CD4-positive, alpha-beta T cell treated with Interleukin-2 at 100 ng/mL for 4 hours (primary cell): ENCODE data around the gene TMEM164.

Source experiments
- DNase-seq: peaks from one replicate; pipeline ENCODE4 v3.0.0-alpha.2; 2020; ENCODE audit warnings: low spot score

The TMEM164 gene

DNA sequence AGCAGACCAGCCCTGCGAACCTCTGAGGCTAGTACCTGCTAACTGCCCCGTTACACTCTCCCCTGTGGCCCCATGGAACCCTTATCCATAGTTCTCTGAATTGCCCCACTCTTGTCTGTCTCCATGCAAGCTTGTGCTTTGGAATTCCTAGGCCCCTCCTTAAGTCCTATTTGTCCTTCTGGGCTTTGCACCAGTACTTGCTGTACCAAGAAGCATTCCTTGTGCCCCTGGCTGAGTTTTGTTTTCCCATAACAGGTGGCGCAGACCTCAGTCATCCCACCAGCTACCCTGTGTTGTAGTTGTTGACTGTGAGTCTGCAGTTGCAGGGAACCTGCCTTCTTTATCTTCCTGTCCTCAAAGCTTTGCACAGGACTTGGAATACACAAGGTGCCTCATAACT lies 167.1 kb downstream of the TMEM164 start:
- no peak for DNase-seq

DNA sequence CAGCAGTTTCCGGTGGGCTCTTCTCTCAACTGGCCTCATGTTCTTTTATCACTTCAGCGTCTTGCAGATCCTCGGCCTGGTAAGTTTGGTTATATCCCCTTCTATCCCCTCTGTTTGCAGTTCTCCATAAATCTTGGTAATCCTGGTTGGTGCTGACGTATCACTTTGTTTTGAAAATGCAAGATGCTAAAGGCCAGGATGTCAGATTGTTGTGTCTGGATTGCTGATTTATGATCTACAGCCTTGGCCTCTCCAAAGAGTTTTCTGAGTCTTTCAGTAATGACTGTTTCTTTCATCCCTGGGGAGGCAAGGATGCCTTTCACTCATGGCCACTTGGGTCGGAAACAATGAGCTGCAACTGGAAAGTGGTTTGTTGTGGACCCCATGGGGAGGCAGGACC lies 168.5 kb downstream of the TMEM164 start:
- no peak for DNase-seq

- no peak for DNase-seq
These were observed 169.3 kb downstream of the TMEM164 start for GRCh38 chrX:110172215-110172614.

DNA sequence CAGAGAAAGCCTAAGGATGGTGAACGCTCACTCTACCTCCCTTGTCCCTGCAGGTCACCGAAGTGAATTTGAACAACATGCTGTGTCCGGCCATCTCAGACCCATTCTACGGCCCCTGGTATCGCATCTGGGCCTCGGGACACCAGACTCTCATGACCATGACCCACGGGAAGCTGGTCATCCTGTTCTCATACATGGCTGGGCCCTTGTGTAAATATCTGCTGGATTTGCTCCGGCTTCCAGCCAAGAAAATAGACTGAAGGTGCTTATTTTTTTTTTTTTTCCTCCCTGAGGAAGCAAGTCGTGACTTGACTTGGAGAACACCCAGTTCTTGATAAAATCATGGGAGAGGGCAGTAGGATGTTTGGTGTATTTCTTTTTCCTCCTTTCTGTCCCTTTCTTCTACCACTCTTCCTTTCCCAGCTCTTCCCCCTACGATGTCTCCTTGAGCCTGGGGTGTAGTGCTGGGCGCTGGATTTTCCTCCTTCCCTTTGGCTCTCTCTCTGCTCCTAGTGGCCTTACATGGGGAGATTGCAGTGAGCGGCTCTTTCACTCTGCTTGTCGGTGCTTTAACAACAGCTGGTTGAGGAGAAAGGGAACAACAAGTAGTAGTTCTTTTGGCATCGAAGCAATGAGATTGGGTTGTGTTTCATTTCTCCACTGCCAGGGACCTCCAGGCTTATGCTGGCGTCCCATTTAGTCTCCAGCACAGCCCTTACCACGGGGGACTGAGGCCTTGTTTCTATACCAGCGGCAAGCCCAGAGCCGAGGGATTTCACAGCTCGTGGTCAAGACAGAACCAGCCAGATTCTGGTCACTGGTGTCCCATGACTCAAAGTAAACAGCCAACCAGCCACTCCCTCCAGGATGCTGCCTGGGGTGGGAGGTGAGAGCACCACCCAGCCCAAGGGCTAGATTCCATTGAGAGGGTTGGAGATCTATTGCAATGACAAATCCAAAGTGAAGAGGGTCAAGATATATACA lies 170.6 kb downstream of the TMEM164 start:
- no peak for DNase-seq

DNA sequence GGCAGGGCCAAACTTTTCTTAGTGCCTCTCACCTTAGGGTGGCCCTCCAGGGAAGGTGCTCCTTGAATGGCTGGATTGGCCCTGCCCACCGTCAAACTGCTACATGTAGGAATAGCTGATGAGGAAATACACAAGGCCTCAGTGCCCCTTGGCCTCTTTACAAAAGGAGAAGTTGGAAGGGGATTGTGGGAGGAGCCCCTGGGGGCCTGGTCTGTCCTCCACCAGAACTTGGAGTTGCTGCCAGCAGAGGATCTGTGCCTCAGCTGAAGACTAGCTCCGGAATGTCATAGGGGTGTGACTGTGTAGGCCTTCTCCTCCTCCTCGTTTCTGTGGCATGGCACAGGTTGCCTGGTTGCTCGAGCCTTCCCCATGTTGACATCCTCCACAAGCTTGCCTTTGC lies 172.2 kb downstream of the TMEM164 start:
- DNase-seq, result no peak

DNA sequence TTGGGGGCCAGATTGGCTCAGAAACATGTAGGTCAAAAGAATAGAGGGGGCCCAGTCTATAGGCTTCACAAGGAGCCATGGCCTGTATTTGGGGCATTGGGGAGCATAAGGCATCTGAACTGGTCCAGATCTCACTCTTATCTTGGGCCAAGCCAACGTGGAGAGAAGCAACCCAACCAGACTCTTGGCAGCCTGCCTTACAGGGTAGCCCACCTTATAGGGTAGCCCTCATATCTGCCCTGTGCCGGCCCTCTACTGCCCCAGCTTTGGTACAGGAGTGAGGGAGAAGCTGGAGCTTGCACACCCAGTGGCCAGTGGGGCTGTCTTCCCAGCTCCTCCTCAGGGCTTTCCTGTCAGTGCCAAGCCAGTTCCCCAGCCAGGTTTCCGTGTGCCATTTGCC lies 172.8 kb downstream of the TMEM164 start:
- no peak for DNase-seq

DNA sequence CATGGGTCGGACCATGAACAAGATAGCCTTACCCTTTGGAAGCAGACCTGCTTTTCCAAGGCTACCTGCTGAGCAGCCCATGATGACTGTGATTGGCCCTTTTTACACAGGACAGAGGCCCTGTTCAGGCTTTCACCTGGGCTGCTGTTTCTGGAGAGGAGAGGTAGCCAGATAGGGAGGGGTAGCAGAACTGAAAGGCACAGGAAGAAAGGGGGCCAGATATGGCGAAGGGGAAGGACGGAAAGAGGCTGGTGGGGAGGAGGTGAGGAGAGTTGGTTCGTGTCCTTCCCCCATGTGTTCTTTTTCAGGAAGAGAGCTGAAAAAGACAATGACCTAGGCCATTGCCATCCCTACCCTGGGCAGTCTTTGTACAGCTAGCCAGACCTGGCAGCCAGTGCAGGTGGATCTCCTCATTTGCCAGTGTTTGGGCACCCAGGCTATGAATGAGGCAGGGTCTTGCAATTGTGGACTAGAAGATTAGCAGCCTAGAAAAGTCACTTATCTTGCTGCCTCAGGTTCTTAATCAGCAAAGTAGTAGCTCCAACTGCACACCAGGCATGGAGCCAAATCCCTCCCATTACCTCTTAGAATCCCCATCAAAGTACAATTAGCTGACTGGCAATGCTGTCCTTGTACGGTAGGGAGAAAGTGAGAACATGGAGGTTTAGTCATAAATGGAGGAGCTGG lies 175.4 kb downstream of the TMEM164 start:
- DNase-seq, result no peak

GRCh38 chrX:110180176-110180927 lies 177.4 kb downstream of the TMEM164 start:
- DNase-seq, result no peak

- DNase-seq, result no peak
These were observed 178.0 kb downstream of the TMEM164 start for GRCh38 chrX:110180928-110181310.

DNA sequence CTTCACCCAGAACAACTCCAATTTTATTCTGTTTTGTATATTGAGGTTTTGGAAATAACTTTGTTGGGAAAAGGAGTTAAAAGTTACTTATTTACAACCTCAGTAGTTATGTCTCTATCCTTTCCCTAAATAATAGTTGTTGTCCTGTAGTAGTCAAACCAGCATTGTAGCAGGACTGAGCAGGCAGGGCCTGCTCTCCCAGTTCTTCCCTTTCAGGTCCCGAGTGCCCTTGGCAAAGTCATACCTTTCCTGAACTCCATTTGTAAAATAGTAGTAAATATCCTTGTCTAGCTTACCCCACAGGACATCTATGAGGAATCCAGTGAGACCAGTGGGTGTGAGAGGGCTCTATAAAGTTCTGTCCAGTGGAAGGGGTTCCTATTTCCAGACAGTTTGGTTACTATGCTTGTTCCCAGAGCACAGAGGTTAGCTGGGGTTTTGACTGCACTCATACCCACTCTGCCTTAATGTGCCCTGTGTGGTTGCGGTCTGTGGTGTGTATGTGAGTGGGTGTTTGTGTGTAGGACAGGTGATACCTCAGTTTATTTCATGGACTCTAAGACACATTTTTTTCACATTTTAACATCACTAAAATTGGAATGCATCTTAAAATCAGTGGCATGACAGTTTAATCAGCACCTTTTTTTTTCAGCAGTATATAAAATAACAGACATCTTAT lies 178.7 kb downstream of the TMEM164 start:
- no peak for DNase-seq

- DNase-seq, result no peak
These were observed 179.4 kb downstream of the TMEM164 start for GRCh38 chrX:110182362-110182761.

DNA sequence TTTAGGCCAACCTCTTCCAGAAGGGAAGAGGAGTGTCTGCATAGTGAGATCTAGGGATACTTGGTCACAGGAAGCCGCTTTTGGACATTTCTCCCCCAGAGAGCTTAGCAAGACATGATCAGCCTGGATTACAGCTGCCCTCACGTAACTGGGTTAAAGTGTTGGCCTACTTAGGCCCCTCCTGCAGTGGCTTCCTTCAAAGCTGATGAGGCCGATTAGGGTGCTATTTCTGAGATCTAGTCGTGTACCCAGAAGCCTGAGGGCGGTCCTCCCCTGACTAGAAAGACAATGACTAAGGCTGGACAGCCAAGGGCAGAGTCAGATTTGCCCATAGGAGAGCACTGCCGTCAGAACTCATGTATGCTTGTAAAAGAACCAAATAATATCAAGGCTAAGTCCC lies 180.0 kb downstream of the TMEM164 start:
- DNase-seq, result no peak

DNA sequence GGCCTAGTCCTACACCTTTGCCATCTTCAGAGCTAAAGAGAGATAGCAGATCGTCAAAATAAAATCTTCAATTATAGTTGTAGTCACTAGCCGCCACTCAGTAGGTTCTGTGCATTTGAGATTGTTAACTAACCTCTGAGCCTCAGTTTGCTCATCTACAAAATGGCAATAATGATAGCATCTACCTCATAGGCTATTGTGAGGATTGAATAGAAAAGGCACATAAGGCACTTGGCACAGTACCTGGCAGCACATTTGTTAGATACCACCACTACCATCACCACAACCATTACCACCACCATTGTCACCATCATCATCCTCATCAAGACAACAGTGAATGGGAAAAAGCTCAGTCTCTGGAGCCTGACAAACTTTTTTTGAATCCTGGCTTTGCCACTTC lies 180.4 kb downstream of the TMEM164 start:
- no peak for DNase-seq

DNA sequence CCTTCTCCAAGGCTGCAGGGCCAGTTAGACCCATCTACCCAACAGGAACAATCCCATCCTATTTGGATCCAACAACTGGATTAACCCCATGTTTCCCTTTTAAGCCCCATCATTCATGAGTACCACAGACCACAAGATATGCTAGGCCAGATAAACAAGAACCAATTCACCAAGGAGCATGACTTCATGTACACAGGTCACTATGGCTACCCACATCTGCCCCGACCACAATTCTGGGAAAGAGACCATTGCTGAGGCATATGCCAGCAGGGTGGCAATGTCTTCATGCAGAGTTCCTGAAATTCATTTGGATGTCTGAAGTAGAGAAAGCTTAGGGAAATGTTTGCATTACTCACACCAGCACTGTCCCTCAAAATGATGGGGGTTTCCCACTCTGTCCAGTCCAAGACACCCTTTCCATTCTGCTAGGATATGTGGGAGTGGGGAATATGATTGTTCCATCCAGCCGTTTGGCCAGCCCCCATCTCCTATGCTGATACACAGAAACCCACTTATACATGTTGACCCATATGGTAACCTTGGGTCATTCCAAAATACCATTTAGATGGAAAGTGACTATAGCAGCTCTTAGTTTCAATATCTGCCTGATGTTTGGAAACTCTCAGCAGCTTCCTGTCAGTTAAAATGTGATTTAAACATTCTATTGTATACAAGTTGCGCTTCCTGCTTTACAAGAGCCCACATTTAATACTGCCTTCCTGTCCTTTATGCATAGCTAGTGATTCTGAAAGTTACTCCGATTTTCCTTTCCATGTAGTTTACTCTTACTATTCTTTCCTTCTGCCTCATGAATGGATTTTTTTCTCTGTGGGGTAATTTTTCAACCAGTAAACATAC lies 186.0 kb downstream of the TMEM164 start:
- no peak for DNase-seq

DNA sequence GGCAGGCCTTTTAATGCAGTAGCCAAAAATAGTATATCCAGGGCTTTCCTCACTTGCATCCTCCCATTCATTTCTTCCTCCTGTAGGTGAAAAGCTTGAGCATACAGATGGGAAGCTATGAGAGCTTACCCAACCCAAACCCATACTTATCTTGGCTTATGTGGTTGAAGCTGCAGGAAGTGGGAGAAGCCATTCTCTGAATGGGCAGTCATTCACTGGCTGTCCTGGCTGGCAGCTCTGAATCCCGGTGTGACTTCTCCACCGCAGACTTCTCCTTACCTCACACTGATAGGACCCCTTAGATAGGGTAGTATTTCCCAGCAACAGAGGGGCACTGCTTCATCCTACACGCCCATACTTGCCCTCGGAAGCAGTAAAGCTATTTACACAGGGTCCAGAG lies 189.6 kb downstream of the TMEM164 start:
- DNase-seq, result no peak

DNA sequence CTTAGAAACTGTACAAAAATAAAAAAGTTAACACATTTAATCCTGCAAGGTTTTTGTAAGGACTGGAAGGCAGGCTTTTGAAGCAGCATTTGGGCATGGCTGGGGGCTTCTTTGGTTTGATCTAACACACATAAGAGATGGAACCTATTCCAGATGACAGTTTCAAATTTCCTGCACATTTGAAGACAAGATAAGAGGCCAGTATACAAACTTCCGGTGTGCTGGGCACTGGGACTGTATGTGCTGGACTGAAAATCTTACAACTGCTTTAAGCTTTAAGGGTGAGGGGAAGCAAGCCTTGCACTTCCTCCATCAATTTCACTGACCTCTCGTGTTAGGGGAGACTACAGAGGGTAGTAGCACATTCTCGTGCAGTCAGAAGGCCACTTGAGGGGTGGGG lies 192.1 kb downstream of the TMEM164 start:
- DNase-seq, result no peak

GRCh38 chrX:110201799-110202198 lies 198.9 kb downstream of the TMEM164 start:
- DNase-seq, result no peak

- DNase-seq, result no peak
These were observed 202.1 kb downstream of the TMEM164 start for GRCh38 chrX:110204986-110205385.

GRCh38 chrX:110208092-110208491 lies 205.2 kb downstream of the TMEM164 start:
- DNase-seq, result no peak

GRCh38 chrX:110210417-110211139 lies 207.7 kb downstream of the TMEM164 start:
- DNase-seq, result no peak
